H9 (cell line): Measurements from ENCODE around the gene RAB29. TPM values are rescaled to one million over a fixed set of nuclear protein-coding genes. Genes with fewer than 3 reads are reported as not detected.

Experiments used
- DNase-seq: peaks from one replicate; pipeline ENCODE4 v3.0.0-alpha.2; 2017
- H2AFZ ChIP-seq: one replicate; pipeline ENCODE4 v1.6.1; 2013; ENCODE audit warnings: mild to moderate bottlenecking, low read length, control low read depth, moderate library complexity
- H2AK5ac ChIP-seq: 2 replicates; pipeline ENCODE4 v1.6.1; 2013; ENCODE audit warnings: low read length, control low read depth, mixed read lengths; ENCODE audit not compliant: insufficient read length
- H2BK120ac ChIP-seq: one replicate; pipeline ENCODE4 v1.6.1; 2013; ENCODE audit warnings: low read depth, mild to moderate bottlenecking, low read length, control low read depth, inconsistent platforms; ENCODE audit not compliant: poor library complexity, severe bottlenecking
- H2BK12ac ChIP-seq: 2 replicates; pipeline ENCODE4 v1.6.1; 2013; ENCODE audit warnings: low read length, control low read depth, mixed read lengths, low read depth; ENCODE audit not compliant: insufficient read length
- H2BK15ac ChIP-seq: 2 replicates; pipeline ENCODE4 v1.6.1; 2013; ENCODE audit warnings: low read depth, low read length, control low read depth
- H2BK20ac ChIP-seq: one replicate; pipeline ENCODE4 v1.6.1; 2013; ENCODE audit warnings: low read depth, mild to moderate bottlenecking, low read length, control low read depth, inconsistent platforms; ENCODE audit not compliant: poor library complexity, severe bottlenecking
- H2BK5ac ChIP-seq: 2 replicates; pipeline ENCODE4 v1.6.1; 2013; ENCODE audit warnings: low read length, control low read depth, mixed read lengths; ENCODE audit not compliant: insufficient read length
- H3K14ac ChIP-seq: 2 replicates; pipeline ENCODE4 v1.6.1; 2013; ENCODE audit warnings: low read length, control low read depth; ENCODE audit not compliant: insufficient read depth
- H3K18ac ChIP-seq: 2 replicates; pipeline ENCODE4 v1.6.1; 2013; ENCODE audit warnings: low read depth, mild to moderate bottlenecking, mixed read lengths, low read length, control low read depth; ENCODE audit not compliant: insufficient read length
- H3K23ac ChIP-seq: 2 replicates; pipeline ENCODE4 v1.6.1; 2013; ENCODE audit warnings: low read length, control low read depth, mixed read lengths, low read depth; ENCODE audit not compliant: insufficient read length
- H3K23me2 ChIP-seq: 2 replicates; pipeline ENCODE4 v1.6.1; 2013; ENCODE audit warnings: low read depth, mild to moderate bottlenecking, mixed read lengths, low read length, control low read depth; ENCODE audit not compliant: insufficient read length, poor library complexity, severe bottlenecking
- H3K27ac ChIP-seq: 2 replicates; pipeline ENCODE4 v1.5.1; 2013; ENCODE audit warnings: low read length, control low read depth, mixed read lengths, low read depth; ENCODE audit not compliant: insufficient read length
- H3K27me3 ChIP-seq: 2 replicates; pipeline ENCODE4 v1.6.1; 2013; ENCODE audit warnings: low read length, control low read depth, inconsistent platforms; ENCODE audit not compliant: insufficient read depth
- H3K4ac ChIP-seq: 2 replicates; pipeline ENCODE4 v1.6.1; 2013; ENCODE audit warnings: low read depth, mild to moderate bottlenecking, control low read depth, inconsistent platforms, low read length, moderate library complexity
- H3K4me1 ChIP-seq: 2 replicates; pipeline ENCODE4 v1.6.1; 2013; ENCODE audit warnings: low read length, control low read depth, inconsistent platforms; ENCODE audit not compliant: insufficient read depth
- H3K4me2 ChIP-seq: 2 replicates; pipeline ENCODE4 v1.6.1; 2013; ENCODE audit warnings: low read length, control low read depth, mixed read lengths; ENCODE audit not compliant: insufficient read length, insufficient read depth
- H3K56ac ChIP-seq: 2 replicates; pipeline ENCODE4 v1.6.1; 2013; ENCODE audit warnings: low read depth, mild to moderate bottlenecking, mixed read lengths, low read length, control low read depth; ENCODE audit not compliant: insufficient read length
- H3K79me1 ChIP-seq: 2 replicates; pipeline ENCODE4 v1.6.1; 2013; ENCODE audit warnings: low read depth, mild to moderate bottlenecking, moderate library complexity, low read length, control low read depth, inconsistent platforms; ENCODE audit not compliant: insufficient read depth, poor library complexity, severe bottlenecking
- H3K79me2 ChIP-seq: 2 replicates; pipeline ENCODE4 v1.6.1; 2013; ENCODE audit warnings: low read length, control low read depth, inconsistent platforms; ENCODE audit not compliant: insufficient read depth
- H3K9ac ChIP-seq: 2 replicates; pipeline ENCODE4 v1.6.1; 2013; ENCODE audit warnings: low read length, control low read depth, mixed read lengths; ENCODE audit not compliant: insufficient read length; ENCODE audit errors: extremely low read depth
- H3K9me3 ChIP-seq: one replicate; pipeline ENCODE4 v1.6.1; 2013; ENCODE audit warnings: low read depth, low read length, inconsistent platforms; ENCODE audit not compliant: control insufficient read depth
- H3T11ph ChIP-seq: one replicate; pipeline ENCODE4 v1.6.1; 2013; ENCODE audit warnings: mild to moderate bottlenecking, low read length, control low read depth, inconsistent platforms
- H4K20me1 ChIP-seq: one replicate; pipeline ENCODE4 v1.6.1; 2013; ENCODE audit not compliant: control insufficient read depth, insufficient read length, insufficient read depth
- H4K5ac ChIP-seq: 2 replicates; pipeline ENCODE4 v1.6.1; 2013; ENCODE audit warnings: low read depth, mild to moderate bottlenecking, mixed read lengths, low read length, control low read depth; ENCODE audit not compliant: insufficient read length
- H4K8ac ChIP-seq: replicated peaks from 2 replicates; pipeline ENCODE4 v1.6.1; 2013; ENCODE audit warnings: low read length, control low read depth, mixed read lengths, low read depth; ENCODE audit not compliant: insufficient read length
- H4K91ac ChIP-seq: 2 replicates; pipeline ENCODE4 v1.6.1; 2013; ENCODE audit warnings: low read depth, mild to moderate bottlenecking, moderate library complexity, mixed read lengths, low read length, control low read depth; ENCODE audit not compliant: insufficient read length
- H3K27ac Mint-ChIP-seq, 3 experiments: 2 replicates in 2 of 3; 3 replicates in 1 of 3; pipeline ENCODE4 v1.8.0; 2020 to 2021; ENCODE audit warnings: mixed read lengths in 3 of 3, mild to moderate bottlenecking in 1 of 3, moderate library complexity in 1 of 3
- H3K27me3 Mint-ChIP-seq: 2 replicates; pipeline ENCODE4 v1.8.0; 2021; ENCODE audit warnings: low read depth, mild to moderate bottlenecking, moderate library complexity, mixed read lengths
- H3K36me3 Mint-ChIP-seq, 3 experiments: 2 replicates in 2 of 3; 3 replicates in 1 of 3; pipeline ENCODE4 v1.8.0; 2020 to 2021; ENCODE audit warnings: low read depth in 3 of 3, mixed read lengths in 3 of 3; ENCODE audit not compliant: insufficient read depth in 1 of 3
- H3K4me1 Mint-ChIP-seq, 2 experiments: 2 replicates each; pipeline ENCODE4 v1.8.0; 2020; ENCODE audit warnings: mixed read lengths in 2 of 2
- H3K4me3 Mint-ChIP-seq, 2 experiments: 2 replicates in 1 of 2; 3 replicates in 1 of 2; pipeline ENCODE4 v1.8.0; 2020 to 2021; ENCODE audit warnings: mild to moderate bottlenecking in 2 of 2, mixed read lengths in 2 of 2, moderate library complexity in 1 of 2
- H3K9me3 Mint-ChIP-seq, 2 experiments: 2 replicates in 1 of 2; 3 replicates in 1 of 2; pipeline ENCODE4 v1.8.0; 2020; ENCODE audit warnings: mild to moderate bottlenecking in 2 of 2, mixed read lengths in 2 of 2, moderate library complexity in 1 of 2
- total RNA-seq: library from RNA; stranded (reverse); gene quantifications from 2 replicates; pipeline ENCODE4 v1.2.1, GENCODE V29; 2021
- TF ChIP-seq, protein P1 (sequence below): fragments of 200-600 bp; sonication (generic); conservative IDR thresholded peaks from 3 replicates; pipeline ENCODE4 v1.8.0; 2021; ENCODE audit warnings: antibody characterized with exemption, mild to moderate bottlenecking

The RAB29 gene
- total RNA-seq, 1 experiment from 2014 or later: 4.2 TPM

- TF ChIP-seq, protein P1, sequence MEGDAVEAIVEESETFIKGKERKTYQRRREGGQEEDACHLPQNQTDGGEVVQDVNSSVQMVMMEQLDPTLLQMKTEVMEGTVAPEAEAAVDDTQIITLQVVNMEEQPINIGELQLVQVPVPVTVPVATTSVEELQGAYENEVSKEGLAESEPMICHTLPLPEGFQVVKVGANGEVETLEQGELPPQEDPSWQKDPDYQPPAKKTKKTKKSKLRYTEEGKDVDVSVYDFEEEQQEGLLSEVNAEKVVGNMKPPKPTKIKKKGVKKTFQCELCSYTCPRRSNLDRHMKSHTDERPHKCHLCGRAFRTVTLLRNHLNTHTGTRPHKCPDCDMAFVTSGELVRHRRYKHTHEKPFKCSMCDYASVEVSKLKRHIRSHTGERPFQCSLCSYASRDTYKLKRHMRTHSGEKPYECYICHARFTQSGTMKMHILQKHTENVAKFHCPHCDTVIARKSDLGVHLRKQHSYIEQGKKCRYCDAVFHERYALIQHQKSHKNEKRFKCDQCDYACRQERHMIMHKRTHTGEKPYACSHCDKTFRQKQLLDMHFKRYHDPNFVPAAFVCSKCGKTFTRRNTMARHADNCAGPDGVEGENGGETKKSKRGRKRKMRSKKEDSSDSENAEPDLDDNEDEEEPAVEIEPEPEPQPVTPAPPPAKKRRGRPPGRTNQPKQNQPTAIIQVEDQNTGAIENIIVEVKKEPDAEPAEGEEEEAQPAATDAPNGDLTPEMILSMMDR: no peak
- no peaks in the 10 kb centered on the region for H3K79me2 ChIP-seq
- H3K23me2 ChIP-seq: peaks cover 6% of the 10 kb centered on the region
- H4K91ac ChIP-seq: no peak overlapping the region
- H4K5ac ChIP-seq: no peak overlapping the region
- H2BK15ac ChIP-seq: no peak overlapping the region
- no peak overlapping the region for H2BK12ac ChIP-seq
- no peak for DNase-seq
- Mint-ChIP-seq H3K4me1 (peaks cover 11 to 15% of the 10 kb centered on the region in 2 experiments), H3K36me3 (peaks cover 0 to 3% (median 3%) of the 10 kb centered on the region in 3 experiments; a peak in 3 of 7 replicates), H3K27me3 (peaks cover 63% of the 10 kb centered on the region), H3K9me3 (peaks cover 9 to 13% of the 10 kb centered on the region in 2 experiments; a peak in 4 of 5 replicates), H3K4me3 (peak overlapping the region; percentile 83 to 94; a peak in 4 of 5 replicates), H3K27ac (no peak overlapping the region)
- no peak overlapping the region for H3K14ac ChIP-seq
- no peaks in the 10 kb centered on the region for H3K79me1 ChIP-seq
- no peak overlapping the region for H3K56ac ChIP-seq
- no peak overlapping the region for H2BK20ac ChIP-seq
- no peaks in the 10 kb centered on the region for H4K20me1 ChIP-seq
- no peak overlapping the region for H2AK5ac ChIP-seq
- H2BK120ac ChIP-seq: no peak overlapping the region
- no peak overlapping the region for H3K27ac ChIP-seq
- H4K8ac ChIP-seq: no peak overlapping the region
- no peaks in the 10 kb centered on the region for H3K9me3 ChIP-seq
- no peak overlapping the region for H2BK5ac ChIP-seq
- H3T11ph ChIP-seq: no peak overlapping the region
- H3K27me3 ChIP-seq: peaks cover 3% of the 10 kb centered on the region; the same call in 1 of the 2 replicates
- H3K4ac ChIP-seq: no peak overlapping the region
- no peak overlapping the region for H3K9ac ChIP-seq
- peak overlapping the region; percentile 83 for H3K4me2 ChIP-seq
- no peak overlapping the region for H2AFZ ChIP-seq
- no peak overlapping the region for H3K18ac ChIP-seq
- no peaks in the 10 kb centered on the region for H3K4me1 ChIP-seq
- H3K23ac ChIP-seq: no peak overlapping the region
Observed at GRCh38 chr1:205775717-205776056, 405 bp upstream of the RAB29 start.
